Kidney (tissue), 14 donors: Measurements from ENCODE around the gene CKAP2L. TPM values are rescaled to one million over a fixed set of nuclear protein-coding genes. Genes with fewer than 3 reads are reported as not detected.

ENCODE experiments used
- DNase-seq, 5 donors: peaks; one replicate each; pipeline ENCODE4 v3.0.0-alpha.2; 2013 to 2020
- FAIRE-seq: peaks from 2 replicates; lab custom pipeline; 2012; peaks lifted over from hg19 to GRCh38; lab: Jason Lieb, UNC
- H3K27ac ChIP-seq, 2 donors: one replicate each; pipeline ENCODE4 v1.7.0; 2013; ENCODE audit warnings: low read depth in 2 of 2, low read length in 2 of 2, inconsistent platforms in 1 of 2
- H3K27me3 ChIP-seq: one replicate; pipeline ENCODE4 v1.7.1; 2013; ENCODE audit warnings: low read length, inconsistent platforms; ENCODE audit not compliant: control insufficient read depth, insufficient read depth
- H3K36me3 ChIP-seq, 3 donors: one replicate each; pipeline versions ENCODE4 v1.7.0 to v1.7.1; 2013; ENCODE audit warnings: low read length in 3 of 3, control low read depth in 1 of 3, inconsistent platforms in 1 of 3; ENCODE audit not compliant: insufficient read depth in 3 of 3, control insufficient read depth in 2 of 3
- H3K4me1 ChIP-seq, 3 donors: one replicate each; pipeline versions ENCODE4 v1.7.0 to v1.7.1; 2013; ENCODE audit warnings: low read length in 3 of 3, inconsistent platforms in 1 of 3, low read depth in 1 of 3; ENCODE audit not compliant: control insufficient read depth in 2 of 3, insufficient read depth in 2 of 3
- H3K4me3 ChIP-seq, 3 donors: one replicate each; pipeline versions ENCODE4 v1.7.0 to v1.8.1; 2013; ENCODE audit warnings: low read length in 3 of 3, control low read depth in 1 of 3, inconsistent platforms in 1 of 3
- H3K9ac ChIP-seq, 3 donors: one replicate each; pipeline versions ENCODE4 v1.7.0 to v1.7.1; 2013; ENCODE audit warnings: low read length in 3 of 3, control low read depth in 1 of 3, inconsistent platforms in 1 of 3
- H3K9me3 ChIP-seq, 3 donors: one replicate each; pipeline versions ENCODE4 v1.7.0 to v1.7.1; 2013; ENCODE audit warnings: low read length in 3 of 3, control low read depth in 1 of 3, inconsistent platforms in 1 of 3; ENCODE audit not compliant: control insufficient read depth in 2 of 3, insufficient read depth in 1 of 3
- intact Hi-C: fragments of 100-400 bp; cut with DNase I; formaldehyde crosslinking; loops from one replicate; pipeline ENCODE4 v1.11.1; 2022
- polyA plus RNA-seq: library from polyadenylated mRNA; stranded (reverse); fragments of 350-450 nt; fragmentation: Illumina TruSeq; extraction: RNeasy Lipid Tissue Mini Kit (QIAGEN cat#74804); gene quantifications from one replicate; pipeline ENCODE4 v1.2.3, GENCODE V29; 2014; ENCODE audit warnings: low read depth, low replicate concordance; ENCODE audit not compliant: insufficient read depth
- total RNA-seq: library from RNA; stranded (reverse); fragmentation: NEBNext Ultra II Directional; extraction: Animal tissue kit (Norgen Biotek cat#: 25700); gene quantifications from one replicate; pipeline ENCODE4 v1.2.1, GENCODE V29; 2021
- TF ChIP-seq, protein P1 (sequence below): IDR thresholded peaks from 3 replicates; pipeline ENCODE4 v1.5.1; 2012; ENCODE audit warnings: mild to moderate bottlenecking, moderate library complexity, borderline replicate concordance; ENCODE audit not compliant: insufficient read depth; ENCODE audit errors: extremely low read depth
- donor health status: control.
- donor health status: control.
- donor health status: control.
- donor health status: control.
- donor health status: control.
- donor health status: DM: yes; HTN: yes; CAD: no.
- donor health status: Normal renal cell carcinoma (clear cell type).

Gene CKAP2L
- total and polyA plus RNA-seq, 2 donors from 2014 or later = 0.88 TPM; not detected in 1

DNA sequence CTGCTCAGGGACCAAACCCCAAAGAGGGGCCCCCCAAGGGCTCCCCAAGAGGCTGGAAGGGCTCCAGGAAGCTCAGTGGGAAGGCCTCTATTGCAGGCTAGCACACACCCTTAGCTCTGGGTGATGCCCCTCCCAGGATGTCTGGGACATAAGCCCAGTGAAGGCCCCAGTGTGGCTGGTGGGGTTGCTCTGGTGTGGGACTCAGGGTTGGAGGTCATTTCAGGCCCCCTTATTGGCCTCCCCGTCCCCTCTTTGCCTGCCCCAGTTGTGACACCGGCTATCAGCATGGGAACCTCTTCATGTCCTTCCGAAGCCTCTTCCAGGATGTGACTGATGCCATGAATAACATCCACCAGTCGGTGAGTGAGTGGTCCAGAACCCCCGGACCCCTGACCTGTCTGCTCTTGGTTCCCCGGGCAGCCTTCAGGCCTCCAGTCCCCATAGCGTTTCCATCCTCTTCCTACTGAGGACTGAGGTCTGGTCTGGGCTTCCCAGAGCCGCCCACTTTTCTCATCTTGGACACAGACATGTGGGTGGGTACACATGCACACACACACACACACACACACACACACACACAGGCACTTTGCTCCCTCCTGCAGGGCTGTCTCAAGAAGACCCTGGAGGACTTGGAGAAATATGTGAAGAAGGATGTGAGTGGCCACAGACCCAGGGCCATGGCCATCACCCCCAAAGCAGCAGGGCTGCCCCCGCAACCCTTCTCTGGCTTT is 41.4 kb downstream of the CKAP2L start:
- no peak for DNase-seq
- Histone ChIP-seq H3K36me3 (no peaks in the 10 kb centered on the region), H3K27ac (no peak overlapping the region), H3K4me1 (peaks cover 0 to 2% (median 0%) of the 10 kb centered on the region in 3 donors), H3K9ac (no peak overlapping the region), H3K9me3 (no peaks in the 10 kb centered on the region), H3K4me3 (no peak overlapping the region), H3K27me3 (no peaks in the 10 kb centered on the region)
- intact Hi-C loops = loop anchor here (10.0 kb wide), 1 partner anchor 118 kb away; no protein-coding TSS in a partner anchor
- TF ChIP-seq, protein P1, sequence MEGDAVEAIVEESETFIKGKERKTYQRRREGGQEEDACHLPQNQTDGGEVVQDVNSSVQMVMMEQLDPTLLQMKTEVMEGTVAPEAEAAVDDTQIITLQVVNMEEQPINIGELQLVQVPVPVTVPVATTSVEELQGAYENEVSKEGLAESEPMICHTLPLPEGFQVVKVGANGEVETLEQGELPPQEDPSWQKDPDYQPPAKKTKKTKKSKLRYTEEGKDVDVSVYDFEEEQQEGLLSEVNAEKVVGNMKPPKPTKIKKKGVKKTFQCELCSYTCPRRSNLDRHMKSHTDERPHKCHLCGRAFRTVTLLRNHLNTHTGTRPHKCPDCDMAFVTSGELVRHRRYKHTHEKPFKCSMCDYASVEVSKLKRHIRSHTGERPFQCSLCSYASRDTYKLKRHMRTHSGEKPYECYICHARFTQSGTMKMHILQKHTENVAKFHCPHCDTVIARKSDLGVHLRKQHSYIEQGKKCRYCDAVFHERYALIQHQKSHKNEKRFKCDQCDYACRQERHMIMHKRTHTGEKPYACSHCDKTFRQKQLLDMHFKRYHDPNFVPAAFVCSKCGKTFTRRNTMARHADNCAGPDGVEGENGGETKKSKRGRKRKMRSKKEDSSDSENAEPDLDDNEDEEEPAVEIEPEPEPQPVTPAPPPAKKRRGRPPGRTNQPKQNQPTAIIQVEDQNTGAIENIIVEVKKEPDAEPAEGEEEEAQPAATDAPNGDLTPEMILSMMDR = no peak
- FAIRE-seq = no peak

DNA sequence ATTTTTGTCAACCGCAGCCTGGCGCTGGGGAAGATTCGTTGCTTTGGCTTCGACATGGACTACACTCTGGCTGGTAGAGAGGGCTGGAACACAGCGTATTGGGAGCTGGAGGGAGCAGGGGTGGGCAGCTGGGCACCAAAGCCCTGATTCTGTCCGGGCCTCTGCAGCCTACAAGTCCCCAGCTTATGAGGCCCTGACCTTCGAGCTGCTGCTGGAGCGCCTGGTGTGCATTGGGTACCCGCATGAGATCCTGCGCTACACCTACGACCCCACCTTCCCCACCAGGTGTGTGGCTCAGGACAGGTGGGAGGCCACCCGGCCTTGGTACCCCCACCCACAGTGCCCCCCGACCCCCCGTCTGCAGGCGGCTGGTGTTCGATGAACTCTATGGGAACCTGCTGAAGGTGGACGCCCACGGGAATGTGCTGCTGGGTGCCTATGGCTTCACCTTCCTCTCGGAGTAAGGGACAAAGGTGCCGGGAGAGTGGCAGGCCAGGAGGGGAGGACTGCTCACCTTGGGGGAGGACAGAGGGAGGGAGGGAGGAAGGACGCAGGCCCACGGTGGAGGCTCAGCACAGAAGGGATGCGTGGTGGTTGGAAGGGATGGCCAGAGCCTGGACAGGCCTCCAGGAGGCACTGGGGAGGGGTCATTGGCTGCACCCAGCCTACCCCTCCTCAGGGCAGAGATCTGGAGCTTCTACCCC is 42.4 kb downstream of the CKAP2L start:
- intact Hi-C loops = loop anchor here (10.0 kb wide), 1 partner anchor 117 kb away; no protein-coding TSS in a partner anchor
- H3K9me3 ChIP-seq = no peaks in the 10 kb centered on the region
- TF ChIP-seq, protein P1 = no peak
- no peak overlapping the region for H3K27ac ChIP-seq
- H3K4me3 ChIP-seq = no peak overlapping the region
- no peaks in the 10 kb centered on the region for H3K27me3 ChIP-seq
- DNase-seq = no peak
- peaks cover 0 to 2% (median 0%) of the 10 kb centered on the region in 3 donors for H3K4me1 ChIP-seq
- no peaks in the 10 kb centered on the region for H3K36me3 ChIP-seq
- no peak overlapping the region for H3K9ac ChIP-seq
- no peak for FAIRE-seq

DNA sequence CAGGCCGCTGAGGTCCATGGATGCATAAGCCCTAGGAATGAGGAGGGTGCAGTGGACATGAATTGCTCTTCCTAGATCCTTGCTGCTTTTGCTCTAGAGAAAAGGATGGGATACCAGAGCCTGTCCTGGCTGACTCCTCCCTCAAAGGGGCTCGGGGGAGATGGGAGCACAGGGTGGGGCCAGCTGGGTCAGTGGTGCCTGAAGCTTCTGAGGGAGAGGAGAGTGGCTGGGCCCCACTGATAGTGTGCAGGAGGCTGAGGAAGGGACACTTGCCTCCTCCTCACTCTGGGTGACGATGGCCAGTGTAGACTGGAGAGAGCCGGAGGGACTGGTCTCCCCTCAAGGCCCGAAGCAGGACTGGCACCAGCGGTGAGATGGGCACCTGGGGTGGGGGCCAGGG is 43.6 kb downstream of the CKAP2L start, which contains the start of gene NT5DC4:
Gene NT5DC4 (plus strand): TSS at position 236 of the 400 bp plus-strand sequence. CDS start 60 bp downstream, at position 296.
- intact Hi-C loops = loop anchor here (10.0 kb wide), 1 partner anchor 116 kb away; no protein-coding TSS in a partner anchor
- H3K9me3 ChIP-seq = no peaks in the 10 kb centered on the region
- FAIRE-seq (no peak), DNase-seq (no peak)
- no peak within 1 kb of the TSS for H3K4me3 ChIP-seq
- H3K36me3 ChIP-seq = no peaks in the 10 kb centered on the region
- H3K27ac ChIP-seq = no peak within 1 kb of the TSS
- H3K27me3 ChIP-seq = no peaks in the 10 kb centered on the region
- no peak within 1 kb of the TSS for H3K9ac ChIP-seq
- TF ChIP-seq, protein P1 = no peak
- no peaks in the 10 kb centered on the region for H3K4me1 ChIP-seq
